Activated naive CD4-positive, alpha-beta T cell treated with anti-CD3 and anti-CD28 coated beads, Interleukin-2, amount 50 U/mL, for 24 hours (primary cell): Measurements from ENCODE around the gene NOL12.
"Not testable (repeated sequence)": the region's sequence is repeated elsewhere in the genome, so short reads cannot be mapped to it uniquely, and the experiment has no call there.

Source experiments
- H3K27ac Mint-ChIP-seq: one replicate; pipeline ENCODE4 v1.8.0; 2021; ENCODE audit warnings: mild to moderate bottlenecking, mixed read lengths
- H3K27me3 Mint-ChIP-seq: one replicate; pipeline ENCODE4 v1.8.0; 2021; ENCODE audit warnings: mixed read lengths
- H3K36me3 Mint-ChIP-seq: one replicate; pipeline ENCODE4 v1.8.0; 2021; ENCODE audit warnings: mixed read lengths
- H3K4me1 Mint-ChIP-seq: one replicate; pipeline ENCODE4 v1.8.0; 2021; ENCODE audit warnings: mixed read lengths
- H3K4me3 Mint-ChIP-seq: one replicate; pipeline ENCODE4 v1.8.0; 2021; ENCODE audit warnings: mild to moderate bottlenecking, mixed read lengths
- H3K9me3 Mint-ChIP-seq: one replicate; pipeline ENCODE4 v1.8.0; 2021; ENCODE audit warnings: mixed read lengths

Gene NOL12

GRCh38 chr22:37714634-37715033, 28.5 kb downstream of the NOL12 start:
- H3K27me3 Mint-ChIP-seq, result no peaks in the 10 kb centered on the region
- no peaks in the 10 kb centered on the region for H3K9me3 Mint-ChIP-seq
- peaks cover 4% of the 10 kb centered on the region for H3K36me3 Mint-ChIP-seq
- no peak overlapping the region for H3K4me3 Mint-ChIP-seq
- no peaks in the 10 kb centered on the region for H3K4me1 Mint-ChIP-seq
- no peak overlapping the region for H3K27ac Mint-ChIP-seq

GRCh38 chr22:37715760-37716159, 29.6 kb downstream of the NOL12 start:
- H3K27me3 Mint-ChIP-seq, result no peaks in the 10 kb centered on the region
- H3K4me3 Mint-ChIP-seq, result no peak overlapping the region
- H3K9me3 Mint-ChIP-seq, result no peaks in the 10 kb centered on the region
- peaks cover 4% of the 10 kb centered on the region for H3K36me3 Mint-ChIP-seq
- no peaks in the 10 kb centered on the region for H3K4me1 Mint-ChIP-seq
- H3K27ac Mint-ChIP-seq, result no peak overlapping the region

GRCh38 chr22:37716708-37717107, 30.6 kb downstream of the NOL12 start:
- Mint-ChIP-seq H3K4me3 (no peak overlapping the region), H3K27me3 (no peaks in the 10 kb centered on the region), H3K9me3 (no peaks in the 10 kb centered on the region), H3K4me1 (no peaks in the 10 kb centered on the region), H3K27ac (no peak overlapping the region), H3K36me3 (peaks cover 4% of the 10 kb centered on the region)

- not testable (repeated sequence) for H3K27ac Mint-ChIP-seq, H3K4me1 Mint-ChIP-seq, H3K4me3 Mint-ChIP-seq, H3K9me3 Mint-ChIP-seq, H3K36me3 Mint-ChIP-seq, H3K27me3 Mint-ChIP-seq
Observed at GRCh38 chr22:37717235-37717634, 31.1 kb downstream of the NOL12 start.

GRCh38 chr22:37717746-37718305, 31.7 kb downstream of the NOL12 start:
- not testable (repeated sequence) for H3K27me3 Mint-ChIP-seq, H3K4me3 Mint-ChIP-seq, H3K9me3 Mint-ChIP-seq, H3K4me1 Mint-ChIP-seq, H3K36me3 Mint-ChIP-seq, H3K27ac Mint-ChIP-seq

- no peaks in the 10 kb centered on the region for H3K4me1 Mint-ChIP-seq
- H3K27ac Mint-ChIP-seq, result no peak overlapping the region
- no peaks in the 10 kb centered on the region for H3K27me3 Mint-ChIP-seq
- H3K4me3 Mint-ChIP-seq, result no peak overlapping the region
- peaks cover 1% of the 10 kb centered on the region for H3K36me3 Mint-ChIP-seq
- no peaks in the 10 kb centered on the region for H3K9me3 Mint-ChIP-seq
Observed at GRCh38 chr22:37725551-37726240, 39.6 kb downstream of the NOL12 start.

GRCh38 chr22:37726241-37726887, 40.2 kb downstream of the NOL12 start:
- Mint-ChIP-seq H3K27ac (no peak overlapping the region), H3K27me3 (no peaks in the 10 kb centered on the region), H3K4me3 (no peak overlapping the region), H3K9me3 (no peaks in the 10 kb centered on the region), H3K4me1 (no peaks in the 10 kb centered on the region), H3K36me3 (peaks cover 1% of the 10 kb centered on the region)

- Mint-ChIP-seq H3K9me3 (no peaks in the 10 kb centered on the region), H3K4me3 (no peak overlapping the region), H3K36me3 (peaks cover 1% of the 10 kb centered on the region), H3K27ac (no peak overlapping the region), H3K4me1 (no peaks in the 10 kb centered on the region), H3K27me3 (no peaks in the 10 kb centered on the region)
Observed at GRCh38 chr22:37728620-37729019, 42.5 kb downstream of the NOL12 start.

- Mint-ChIP-seq H3K27ac (no peak overlapping the region), H3K36me3 (no peaks in the 10 kb centered on the region), H3K4me3 (no peak overlapping the region)
Observed at GRCh38 chr22:37731804-37732471, 45.8 kb downstream of the NOL12 start.

GRCh38 chr22:37732699-37733607, 46.8 kb downstream of the NOL12 start:
- Mint-ChIP-seq H3K9me3 (no peaks in the 10 kb centered on the region), H3K27ac (no peak overlapping the region)

More at GRCh38 chr22:37731804-37732471, 45.8 kb downstream of the NOL12 start:
- Mint-ChIP-seq H3K9me3 (no peaks in the 10 kb centered on the region), H3K4me1 (no peaks in the 10 kb centered on the region), H3K27me3 (no peaks in the 10 kb centered on the region)

GRCh38 chr22:37733625-37734401, 47.7 kb downstream of the NOL12 start:
- H3K27me3 Mint-ChIP-seq, result no peaks in the 10 kb centered on the region
- H3K27ac Mint-ChIP-seq, result no peak overlapping the region
- H3K4me1 Mint-ChIP-seq, result no peaks in the 10 kb centered on the region
- H3K36me3 Mint-ChIP-seq, result no peaks in the 10 kb centered on the region
- no peaks in the 10 kb centered on the region for H3K9me3 Mint-ChIP-seq
- no peak overlapping the region for H3K4me3 Mint-ChIP-seq

More at GRCh38 chr22:37732699-37733607, 46.8 kb downstream of the NOL12 start:
- H3K4me3 Mint-ChIP-seq, result no peak overlapping the region
- H3K36me3 Mint-ChIP-seq, result no peaks in the 10 kb centered on the region
- H3K4me1 Mint-ChIP-seq, result no peaks in the 10 kb centered on the region
- no peaks in the 10 kb centered on the region for H3K27me3 Mint-ChIP-seq

GRCh38 chr22:37734402-37734700, 48.2 kb downstream of the NOL12 start:
- Mint-ChIP-seq H3K9me3 (no peaks in the 10 kb centered on the region), H3K4me3 (no peak overlapping the region), H3K4me1 (no peaks in the 10 kb centered on the region), H3K36me3 (no peaks in the 10 kb centered on the region), H3K27me3 (no peaks in the 10 kb centered on the region), H3K27ac (no peak overlapping the region)

- Mint-ChIP-seq H3K9me3 (no peaks in the 10 kb centered on the region), H3K27me3 (no peaks in the 10 kb centered on the region), H3K4me1 (no peaks in the 10 kb centered on the region)
Observed at GRCh38 chr22:37734964-37735451, 48.9 kb downstream of the NOL12 start.

GRCh38 chr22:37739035-37739434, 52.9 kb downstream of the NOL12 start:
- H3K4me3 Mint-ChIP-seq, result no peak overlapping the region
- no peaks in the 10 kb centered on the region for H3K9me3 Mint-ChIP-seq
- H3K36me3 Mint-ChIP-seq, result no peaks in the 10 kb centered on the region
- H3K27me3 Mint-ChIP-seq, result no peaks in the 10 kb centered on the region
- H3K27ac Mint-ChIP-seq, result no peak overlapping the region
- no peaks in the 10 kb centered on the region for H3K4me1 Mint-ChIP-seq

More at GRCh38 chr22:37734964-37735451, 48.9 kb downstream of the NOL12 start:
- Mint-ChIP-seq H3K27ac (no peak overlapping the region), H3K36me3 (no peaks in the 10 kb centered on the region), H3K4me3 (no peak overlapping the region)
